ENCODE results near the gene GMDS. TPM values are rescaled to one million over a fixed set of nuclear protein-coding genes. Genes with fewer than 3 reads are reported as not detected.

Gene GMDS
- total and polyA plus RNA-seq, 2 donors (not counting 3 experiments of a cell fraction or from before 2014, with no cell fraction given), result 9.8 to 23.5 TPM

GRCh38 chr6:1814279-1814678, 431.1 kb downstream of the GMDS start:
- Histone ChIP-seq H3K27ac (ENCODE audit: insufficient read depth, low read depth, low read length) (no peak overlapping the region), H3K79me2 (ENCODE audit: control insufficient read depth, insufficient read depth, low read length) (no peaks in the 10 kb centered on the region), H3K36me3 (ENCODE audit: control insufficient read depth in 2 of 2, extremely low read depth in 1 of 2, insufficient read depth in 2 of 2, low read length in 2 of 2) (no peaks in the 10 kb centered on the region), H3K9me1 (replicated peaks; ENCODE audit: control insufficient read depth, extremely low read depth, insufficient read depth, low read length) (no peaks in the 10 kb centered on the region), H3K4me1 (ENCODE audit: control insufficient read depth, extremely low read depth, insufficient read depth, low read length) (peaks cover 14% of the 10 kb centered on the region), H3K4me2 (ENCODE audit: insufficient read depth, low read length) (no peak overlapping the region), H3K4me3 (replicated peaks in 1 of 3; ENCODE audit: insufficient read depth in 1 of 3, low read depth in 1 of 3, low read length in 3 of 3) (no peak overlapping the region), H3K9me3 (replicated peaks; ENCODE audit: control insufficient read depth, insufficient read depth, low read length) (no peaks in the 10 kb centered on the region), H3K9ac (replicated peaks; ENCODE audit: extremely low read depth, insufficient read depth, low read length) (no peak overlapping the region), H2AFZ (ENCODE audit: low read depth, low read length) (no peak overlapping the region), H3K27me3 (ENCODE audit: control insufficient read depth in 2 of 2, insufficient read depth in 2 of 2, low read length in 2 of 2) (no peaks in the 10 kb centered on the region), H4K20me1 (replicated peaks; ENCODE audit: control insufficient read depth, extremely low read depth, insufficient read depth, low read length) (no peaks in the 10 kb centered on the region)
- ChIA-PET CTCF (interaction anchor here (1.9 kb wide), 1 partner anchor 290 kb away, joined by 5 read pairs; no protein-coding TSS in a partner anchor), POLR2A (no interaction called here)
- no peak for FAIRE-seq
- intact Hi-C loops (cut with micrococcal nuclease), result no loop called here
- no peak for TF ChIP-seq FOS (IDR thresholded peaks at IDR 0.05; ENCODE audit: borderline replicate concordance, insufficient read depth, low read length)
- no peak for TF ChIP-seq POLR2A (IDR thresholded peaks at IDR 0.05; ENCODE audit: low read depth, low read length)
- TF ChIP-seq POLR2AphosphoS5 (IDR thresholded peaks at IDR 0.05; ENCODE audit: insufficient read depth, low read depth, low read length), result no peak
- no peak for TF ChIP-seq MAX (IDR thresholded peaks at IDR 0.05; ENCODE audit: insufficient read depth, insufficient read length)
- no peak for TF ChIP-seq GATA2 (IDR thresholded peaks at IDR 0.05; ENCODE audit: insufficient read depth, insufficient read length, low read depth, low read length)
- TF ChIP-seq JUN (IDR thresholded peaks at IDR 0.05; ENCODE audit: borderline replicate concordance, insufficient read depth, insufficient read length, low read depth), result no peak
- TF ChIP-seq CTCF (IDR thresholded peaks at IDR 0.05; ENCODE audit: extremely low read depth in 1 of 2, insufficient read depth in 1 of 2, low read depth in 1 of 2, low read length in 2 of 2), result no peak
- TF ChIP-seq EZH2 (IDR thresholded peaks at IDR 0.05; ENCODE audit: borderline replicate concordance, low read depth, low read length, severe bottlenecking), result no peak
- TF ChIP-seq MYC (IDR thresholded peaks at IDR 0.05; ENCODE audit: low read depth, low read length), result no peak
- no peak for DNase-seq (ENCODE audit: low read depth, low spot score)
- no TSS peak for BruUV-seq (replicated peaks)
- dilution Hi-C loops (cut with MboI; ENCODE audit: extremely low pct_ligation_motif_present, low sequenced_read_pairs), result no loop called here

Measured in endothelial cell of umbilical vein (primary cell).